Measurements from ENCODE around the gene MSH3.
"Not testable (repeated sequence)": the region's sequence is repeated elsewhere in the genome, so short reads cannot be mapped to it uniquely, and the experiment has no call there.

The MSH3 gene

GRCh38 chr5:80711216-80711615 lies 56.8 kb downstream of the MSH3 start:
- no peak for DNase-seq

- peak; percentile 7 to 8 for DNase-seq
Measured at GRCh38 chr5:80711938-80712337, 57.5 kb downstream of the MSH3 start.

- no peak for DNase-seq
Measured at GRCh38 chr5:80712919-80713318, 58.5 kb downstream of the MSH3 start.

GRCh38 chr5:80713631-80714030 lies 59.2 kb downstream of the MSH3 start:
- DNase-seq = no peak

GRCh38 chr5:80714570-80715298 lies 60.3 kb downstream of the MSH3 start:
- DNase-seq = no peak

- DNase-seq = no peak
Measured at GRCh38 chr5:80715887-80716286, 61.4 kb downstream of the MSH3 start.

- no peak for DNase-seq
Measured at GRCh38 chr5:80720181-80720580, 65.7 kb downstream of the MSH3 start.

GRCh38 chr5:80722916-80723315 lies 68.5 kb downstream of the MSH3 start:
- no peak for DNase-seq

GRCh38 chr5:80725446-80725845 lies 71.0 kb downstream of the MSH3 start:
- no peak for DNase-seq

GRCh38 chr5:80736730-80737129 lies 82.3 kb downstream of the MSH3 start:
- no peak for DNase-seq

- no peak for DNase-seq
Measured at GRCh38 chr5:80738466-80738865, 84.0 kb downstream of the MSH3 start.

- no peak for DNase-seq
Measured at GRCh38 chr5:80739057-80739456, 84.6 kb downstream of the MSH3 start.

GRCh38 chr5:80739496-80739895 lies 85.0 kb downstream of the MSH3 start:
- no peak for DNase-seq

- no peak for DNase-seq
Measured at GRCh38 chr5:80739898-80740297, 85.4 kb downstream of the MSH3 start.

GRCh38 chr5:80740488-80740887 lies 86.0 kb downstream of the MSH3 start:
- DNase-seq = not testable (repeated sequence)

GRCh38 chr5:80740999-80741398 lies 86.5 kb downstream of the MSH3 start:
- no peak for DNase-seq

- no peak for DNase-seq
Measured at GRCh38 chr5:80744149-80744548, 89.7 kb downstream of the MSH3 start.

- DNase-seq = no peak
Measured at GRCh38 chr5:80745490-80745889, 91.0 kb downstream of the MSH3 start.

GRCh38 chr5:80747922-80748321 lies 93.5 kb downstream of the MSH3 start:
- DNase-seq = no peak

GRCh38 chr5:80752427-80752826 lies 98.0 kb downstream of the MSH3 start:
- no peak for DNase-seq

- DNase-seq = no peak
Measured at GRCh38 chr5:80753712-80754111, 99.3 kb downstream of the MSH3 start.

- DNase-seq = peak; percentile 51 to 66
Measured at GRCh38 chr5:80754900-80755299, 100.4 kb downstream of the MSH3 start.

- DNase-seq = peak in 1 of 2 experiments; percentile 9
Measured at GRCh38 chr5:80755626-80756025, 101.2 kb downstream of the MSH3 start.

GRCh38 chr5:80756292-80756691 lies 101.8 kb downstream of the MSH3 start:
- no peak for DNase-seq

- no peak for DNase-seq
Measured at GRCh38 chr5:80757290-80757689, 102.8 kb downstream of the MSH3 start.

All from activated CD4-positive, alpha-beta T cell treated with anti-CD3 and anti-CD28 coated beads, Interleukin-2, amount 50 U/mL, for 48 hours (primary cell).